Ecto neural progenitor cell (in vitro differentiated cells): ENCODE data around the gene OCRL.
A peak's percentile ranks its signal among the peaks of the same experiment; 100 is the strongest.

Source experiments
- DNase-seq: peaks from one replicate; pipeline ENCODE4 v3.0.0-alpha.2; 2018; ENCODE audit warnings: low spot score

OCRL gene

GRCh38 chrX:129636175-129636681 lies 96.2 kb downstream of the OCRL start:
- DNase-seq = no peak

GRCh38 chrX:129637217-129638109 lies 97.4 kb downstream of the OCRL start:
- DNase-seq = peak; percentile 81

- DNase-seq = no peak
These were observed 98.9 kb downstream of the OCRL start for GRCh38 chrX:129638917-129639316.

- DNase-seq = no peak
These were observed 100.7 kb downstream of the OCRL start for GRCh38 chrX:129640737-129641136.

- no peak for DNase-seq
These were observed 101.4 kb downstream of the OCRL start for GRCh38 chrX:129641469-129641868.

- no peak for DNase-seq
These were observed 101.9 kb downstream of the OCRL start for GRCh38 chrX:129641941-129642340.
